H1 (cell line): Measurements from ENCODE around the gene ETDC. TPM values are rescaled to one million over a fixed set of nuclear protein-coding genes. Genes with fewer than 3 reads are reported as not detected.
"Not testable (repeated sequence)": the region's sequence is repeated elsewhere in the genome, so short reads cannot be mapped to it uniquely, and the experiment has no call there.

Source experiments
- CTCF ChIA-PET: fragments of 300-600 bp; sonication (Branson Sonifier 250); formaldehyde crosslinking; loops from one replicate; lab custom pipeline; 2021; ENCODE audit not compliant: partially characterized antibody; lab: Charles Lee
- POLR2A ChIA-PET: fragments of 300-600 bp; sonication (Branson Sonifier 250); formaldehyde crosslinking; loops from one replicate; lab custom pipeline; 2021; ENCODE audit warnings: inconsistent platforms; ENCODE audit not compliant: partially characterized antibody; lab: Charles Lee
- DNase-seq, 2 experiments: peaks; one replicate each; pipeline versions ENCODE4 v3.0.0 to v3.0.0-alpha.2; 2010 to 2022; ENCODE audit warnings: low spot score in 2 of 2, low read depth in 1 of 2, mixed read lengths in 1 of 2
- FAIRE-seq: peaks from 2 replicates; lab custom pipeline; 2011; peaks lifted over from hg19 to GRCh38; lab: Jason Lieb, UNC
- H2AFZ ChIP-seq: 2 replicates; pipeline ENCODE4 v1.8.1; 2012; ENCODE audit warnings: low read length, inconsistent platforms
- H2AK5ac ChIP-seq: 2 replicates; pipeline ENCODE4 v1.6.1; 2013; ENCODE audit warnings: low read depth, low read length
- H2BK120ac ChIP-seq: replicated peaks from 2 replicates; pipeline ENCODE3; 2013; ENCODE audit warnings: low read depth, low read length, inconsistent platforms
- H2BK12ac ChIP-seq: 2 replicates; pipeline ENCODE4 v1.6.1; 2013; ENCODE audit warnings: low read depth, low read length
- H2BK15ac ChIP-seq: 2 replicates; pipeline ENCODE4 v1.6.1; 2013; ENCODE audit warnings: low read length
- H2BK20ac ChIP-seq: 2 replicates; pipeline ENCODE4 v1.6.1; 2013; ENCODE audit warnings: low read length
- H2BK5ac ChIP-seq: 2 replicates; pipeline ENCODE4 v1.6.1; 2013; ENCODE audit warnings: low read depth, low read length
- H3K14ac ChIP-seq: 2 replicates; pipeline ENCODE4 v1.6.1; 2013; ENCODE audit warnings: inconsistent platforms; ENCODE audit not compliant: insufficient read length
- H3K18ac ChIP-seq: 2 replicates; pipeline ENCODE4 v1.6.1; 2013; ENCODE audit warnings: low read length; ENCODE audit errors: extremely low read depth
- H3K23ac ChIP-seq: 2 replicates; pipeline ENCODE4 v1.6.1; 2013; ENCODE audit warnings: inconsistent platforms; ENCODE audit not compliant: insufficient read length
- H3K23me2 ChIP-seq: 2 replicates; pipeline ENCODE4 v1.6.1; 2013; ENCODE audit warnings: low read depth, low read length
- H3K27ac ChIP-seq: 2 replicates; pipeline ENCODE4 v1.6.1; 2011; ENCODE audit warnings: low read depth, low read length, inconsistent platforms
- H3K27me3 ChIP-seq, 4 experiments: replicated peaks in 1 of 4; 1 replicate in 1 of 4; 2 replicates in 3 of 4; pipeline versions ENCODE4 v1.6.1 to v1.8.1; 2011 to 2013; ENCODE audit warnings: low read length in 3 of 4, mild to moderate bottlenecking in 3 of 4, inconsistent platforms in 2 of 4, mixed read lengths in 2 of 4, moderate library complexity in 1 of 4; ENCODE audit not compliant: control insufficient read depth in 3 of 4, insufficient read depth in 3 of 4; ENCODE audit errors: extremely low read depth in 1 of 4
- H3K36me3 ChIP-seq, 4 experiments: 2 replicates each; pipeline versions ENCODE4 v1.6.1 to v1.8.1; 2011 to 2013; ENCODE audit warnings: mild to moderate bottlenecking in 4 of 4, low read length in 3 of 4, moderate library complexity in 2 of 4, control low read depth in 1 of 4, inconsistent platforms in 1 of 4; ENCODE audit not compliant: insufficient read depth in 4 of 4, control insufficient read depth in 2 of 4
- H3K4ac ChIP-seq: replicated peaks from 2 replicates; pipeline ENCODE3; 2013; ENCODE audit warnings: low read length, low read depth, mixed read lengths, inconsistent platforms; ENCODE audit not compliant: insufficient read length
- H3K4me1 ChIP-seq, 4 experiments: replicated peaks in 1 of 4; 1 replicate in 1 of 4; 2 replicates in 3 of 4; pipeline versions ENCODE4 v1.6.1 to v1.8.1; 2011 to 2013; ENCODE audit warnings: low read length in 3 of 4, inconsistent platforms in 2 of 4, mixed read lengths in 1 of 4; ENCODE audit not compliant: insufficient read depth in 4 of 4, control insufficient read depth in 3 of 4
- H3K4me2 ChIP-seq, 2 experiments: 2 replicates each; pipeline versions ENCODE4 v1.6.1 to v1.8.1; 2011 to 2013; ENCODE audit warnings: low read depth in 2 of 2, low read length in 2 of 2, control low read depth in 1 of 2, inconsistent platforms in 1 of 2, mild to moderate bottlenecking in 1 of 2; ENCODE audit not compliant: insufficient read depth in 1 of 2
- H3K4me3 ChIP-seq, 4 experiments: fragments of 200-600, 300-600 bp in 1 of 4; sonication (generic), shearing (Covaris generic), sonication (Bioruptor Twin) in 1 of 4; 2 replicates each; pipeline versions ENCODE4 v1.5.1 to v1.8.1; 2011 to 2016; ENCODE audit warnings: low read length in 4 of 4, low read depth in 3 of 4, control low read depth in 2 of 4, inconsistent platforms in 2 of 4, mild to moderate bottlenecking in 2 of 4, mixed read lengths in 1 of 4, moderate library complexity in 1 of 4; ENCODE audit not compliant: insufficient read depth in 2 of 4; ENCODE audit errors: extremely low read depth in 1 of 4
- H3K56ac ChIP-seq: replicated peaks from 2 replicates; pipeline ENCODE3; 2013; ENCODE audit warnings: low read depth, mild to moderate bottlenecking, mixed read lengths, low read length, inconsistent platforms; ENCODE audit not compliant: insufficient read length
- H3K79me1 ChIP-seq: 2 replicates; pipeline ENCODE4 v1.6.1; 2013; ENCODE audit warnings: low read depth, low read length, control low read depth
- H3K79me2 ChIP-seq, 2 experiments: 2 replicates each; pipeline versions ENCODE4 v1.6.1 to v1.8.1; 2012 to 2013; ENCODE audit warnings: low read length in 2 of 2, mild to moderate bottlenecking in 2 of 2, inconsistent platforms in 1 of 2; ENCODE audit not compliant: insufficient read depth in 2 of 2, control insufficient read depth in 1 of 2
- H3K9ac ChIP-seq, 4 experiments: replicated peaks in 1 of 4; 1 replicate in 1 of 4; 2 replicates in 3 of 4; pipeline versions ENCODE4 v1.6.1 to v1.8.1; 2011 to 2013; ENCODE audit warnings: low read depth in 3 of 4, low read length in 3 of 4, control low read depth in 2 of 4, mild to moderate bottlenecking in 2 of 4, moderate library complexity in 2 of 4, inconsistent platforms in 1 of 4; ENCODE audit errors: extremely low read depth in 1 of 4
- H3K9me3 ChIP-seq, 2 experiments: 2 replicates each; pipeline versions ENCODE4 v1.6.1 to v1.8.1; 2012 to 2013; ENCODE audit warnings: mild to moderate bottlenecking in 2 of 2, moderate library complexity in 2 of 2, control low read depth in 1 of 2, inconsistent platforms in 1 of 2, low read depth in 1 of 2, low read length in 1 of 2, mixed read lengths in 1 of 2; ENCODE audit not compliant: insufficient read depth in 2 of 2
- H4K20me1 ChIP-seq, 2 experiments: replicated peaks in 1 of 2; 2 replicates each; pipeline versions ENCODE3 to v1.8.1; 2011 to 2013; ENCODE audit warnings: inconsistent platforms in 2 of 2, low read length in 2 of 2, mild to moderate bottlenecking in 1 of 2; ENCODE audit not compliant: insufficient read depth in 2 of 2, control insufficient read depth in 1 of 2
- H4K5ac ChIP-seq: 2 replicates; pipeline ENCODE4 v1.6.1; 2013; ENCODE audit warnings: low read length, low read depth, mixed read lengths, inconsistent platforms; ENCODE audit not compliant: insufficient read length
- H4K8ac ChIP-seq: 2 replicates; pipeline ENCODE4 v1.8.0; 2013; ENCODE audit warnings: mild to moderate bottlenecking, moderate library complexity, low read length, inconsistent platforms; ENCODE audit not compliant: insufficient read depth; ENCODE audit errors: extremely low read depth
- H4K91ac ChIP-seq: replicated peaks from 2 replicates; pipeline ENCODE3; 2013; ENCODE audit warnings: low read length, mixed read lengths, inconsistent platforms; ENCODE audit not compliant: insufficient read length
- WGBS, 2 experiments: shearing (Covaris generic) in 1 of 2; methylation state at CpG; one replicate each; pipeline versions ENCODE4 v1.1.6 to v1.1.7; 2013 to 2015; ENCODE audit warnings: low lambda C conversion rate in 2 of 2, mixed read lengths in 2 of 2, inconsistent platforms in 1 of 2, low coverage in 1 of 2, missing lambda C conversion rate in 1 of 2; ENCODE audit not compliant: insufficient replicate concordance in 2 of 2, insufficient coverage in 1 of 2, insufficient read length in 1 of 2; ENCODE audit errors: extremely low coverage in 1 of 2, missing lambda C conversion rate in 1 of 2; 5-methylcytosine and 5-hydroxymethylcytosine counted together
- polyA plus RNA-seq, 7 experiments: library from polyadenylated mRNA; depleted of rRNA in 3 of 7; stranded (reverse) in 5 of 7; unstranded in 2 of 7; fragments of >200 nt in 5 of 7; fragments of 200-250 nt in 2 of 7; gene quantifications; 1 replicate in 5 of 7; 2 replicates in 1 of 7; 4 replicates in 1 of 7; pipeline versions ENCODE4 v1.2.1 to v1.2.3, GENCODE V29; 2011 to 2013; ENCODE audit warnings: missing spikeins in 2 of 7, mixed read lengths in 2 of 7
- total RNA-seq: library from RNA; stranded (reverse); fragmentation: NEBNext Ultra II Directional; extraction: Animal tissue kit (Norgen Biotek cat#: 25700); gene quantifications from 2 replicates; pipeline ENCODE4 v1.2.1, GENCODE V29; 2021

Gene ETDC
- total and polyA plus RNA-seq, 2 of the 8 experiments (the other 6 are each of a cell fraction or from before 2014, with no cell fraction given) = not detected

DNA sequence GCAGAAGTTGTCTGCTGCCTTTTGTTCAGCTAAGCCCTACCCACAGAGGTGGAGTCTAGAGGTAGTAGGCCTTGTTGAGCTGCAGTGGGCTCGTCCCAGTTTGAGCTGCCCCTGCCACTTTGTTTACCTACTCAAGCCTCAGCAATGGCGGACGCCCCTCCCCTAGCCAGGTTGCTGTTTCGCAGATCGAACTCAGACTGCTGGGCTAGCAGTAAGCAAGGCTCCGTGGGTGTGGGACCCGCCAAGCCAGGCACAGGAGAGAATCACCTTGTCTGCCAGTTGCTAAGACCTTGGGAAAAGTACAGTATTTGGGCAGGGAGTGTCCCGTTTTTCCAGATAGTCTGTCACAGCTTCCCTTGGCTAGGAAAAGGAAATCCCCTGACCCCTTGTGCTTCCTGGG is 45.9 kb upstream of the ETDC start:
- WGBS, 2 experiments = 75% methylated on average over 7 of the region's 8 CpGs; no CpG with 5 or more reads in 1 of the 2 experiments
- POLR2A ChIA-PET = not testable (repeated sequence)

More for the DNA sequence above, 45.9 kb upstream of the ETDC start:
- H2BK20ac ChIP-seq, H3K9ac ChIP-seq, DNase-seq, H3K36me3 ChIP-seq, H3K23ac ChIP-seq, H3K56ac ChIP-seq, H3K4me1 ChIP-seq, H2BK120ac ChIP-seq, H3K23me2 ChIP-seq, H3K14ac ChIP-seq, H4K8ac ChIP-seq, H3K27me3 ChIP-seq, H3K4me2 ChIP-seq, H3K18ac ChIP-seq, H3K4me3 ChIP-seq, H2BK15ac ChIP-seq, H4K5ac ChIP-seq, H2BK12ac ChIP-seq, H4K91ac ChIP-seq, H3K9me3 ChIP-seq, H3K27ac ChIP-seq, H4K20me1 ChIP-seq, H3K79me2 ChIP-seq, CTCF ChIA-PET, H2AK5ac ChIP-seq, FAIRE-seq, H3K79me1 ChIP-seq, H3K4ac ChIP-seq, H2AFZ ChIP-seq, H2BK5ac ChIP-seq: not testable (repeated sequence)
